SK-N-MC (cell line): ENCODE data around the gene ATP2B2.

Experiments
- EZH2 ChIP-seq: fragments of 200-600 bp; sonication (generic); IDR thresholded peaks from one replicate; pipeline ENCODE4 v1.6.1; 2017; ENCODE audit warnings: antibody characterized with exemption
- POLR2AphosphoS5 ChIP-seq: IDR thresholded peaks from 2 replicates; pipeline ENCODE4 v1.6.1; 2012; ENCODE audit warnings: mild to moderate bottlenecking, low read depth, low read length, borderline replicate concordance

- TF ChIP-seq EZH2, result no peak
- no peak for TF ChIP-seq POLR2AphosphoS5
Measured at GRCh38 chr3:10408680-10409079, 96.7 kb downstream of the ATP2B2 start.
